Stimulated activated CD8-positive, alpha-beta memory T cell treated with anti-CD3 and anti-CD28 coated beads, Interleukin-12 subunit alpha, Interleukin-12 subunit beta, amount 100 ng/mL, for 4 hours (primary cell): ENCODE data around the gene DYNLRB2.

Source experiments
- DNase-seq: peaks from one replicate; pipeline ENCODE4 v3.0.0-alpha.2; 2020; ENCODE audit warnings: low read depth

DYNLRB2 gene

GRCh38 chr16:80599466-80599865 is 58.7 kb downstream of the DYNLRB2 start:
- no peak for DNase-seq
